K562 (cell line): ENCODE data around the gene AMOTL1. TPM values are rescaled to one million over a fixed set of nuclear protein-coding genes. Genes with fewer than 3 reads are reported as not detected.

Experiments used
- ATF3 ChIP-seq, 2 experiments: fragments of 450-650 bp in 1 of 2; sonication (generic) in 1 of 2; formaldehyde crosslinking in 1 of 2; IDR thresholded peaks in 1 of 2; conservative IDR thresholded peaks in 1 of 2; 2 replicates each; pipeline versions ENCODE4 v1.6.1 to v1.8.1; 2016 to 2023; ENCODE audit warnings: mild to moderate bottlenecking in 2 of 2, moderate library complexity in 2 of 2, inconsistent platforms in 1 of 2, missing genetic modification reagents in 1 of 2
- CEBPG ChIP-seq, 3 experiments: fragments of 200-800 bp in 1 of 3; sonication (Bioruptor generic) in 1 of 3; sonication (generic) in 1 of 3; formaldehyde crosslinking in 1 of 3; IDR thresholded peaks in 2 of 3; conservative IDR thresholded peaks in 1 of 3; 2 replicates each; pipeline versions ENCODE4 v1.6.1 to v1.8.0; 2016 to 2022; ENCODE audit warnings: missing compliant biosample characterization in 2 of 3, missing genetic modification characterization in 2 of 3, mild to moderate bottlenecking in 1 of 3, missing genetic modification reagents in 1 of 3
- FOXO4 ChIP-seq: fragments of 450-650 bp; formaldehyde crosslinking; IDR thresholded peaks from 2 replicates; pipeline ENCODE4 v1.4.0; 2020; ENCODE audit warnings: mild to moderate bottlenecking, moderate library complexity
- NR2C2 ChIP-seq, 2 experiments: fragments of 200-800 bp in 1 of 2; sonication (Bioruptor generic) in 1 of 2; sonication (generic) in 1 of 2; formaldehyde crosslinking in 1 of 2; IDR thresholded peaks; 2 replicates each; pipeline versions ENCODE4 v1.6.1 to v1.8.0; 2016 to 2022; ENCODE audit warnings: mild to moderate bottlenecking in 1 of 2, missing compliant biosample characterization in 1 of 2, missing genetic modification characterization in 1 of 2, missing genetic modification reagents in 1 of 2
- PKNOX1 ChIP-seq: fragments of 450-650 bp; IDR thresholded peaks from 2 replicates; pipeline ENCODE4 v1.6.1; 2016
- PPARD ChIP-seq: fragments of 250-450 bp; sonication (Bioruptor Pico); IDR thresholded peaks from 2 replicates; pipeline ENCODE4 v1.8.0; 2022; ENCODE audit warnings: inconsistent platforms, mild to moderate bottlenecking, moderate library complexity
- PTRF ChIP-seq: fragments of 450-650 bp; IDR thresholded peaks from 2 replicates; pipeline ENCODE4 v1.6.1; 2016; ENCODE audit warnings: mild to moderate bottlenecking, missing genetic modification characterization, missing compliant biosample characterization
- SRSF1 ChIP-seq: fragments of 200-400 bp; formaldehyde crosslinking; IDR thresholded peaks from 2 replicates; pipeline ENCODE4 v1.6.1; 2017; ENCODE audit warnings: mild to moderate bottlenecking, low read depth, low read length, moderate library complexity
- THRAP3 ChIP-seq: fragments of 450-650 bp; IDR thresholded peaks from 2 replicates; pipeline ENCODE4 v1.6.1; 2016; ENCODE audit warnings: mild to moderate bottlenecking, inconsistent platforms, borderline replicate concordance
- TRIM28 ChIP-seq: fragments of 450-650 bp; IDR thresholded peaks from 2 replicates; pipeline ENCODE4 v1.6.1; 2017
- TSHZ1 ChIP-seq: fragments of 250-450 bp; sonication (Bioruptor Pico); IDR thresholded peaks from 2 replicates; pipeline ENCODE4 v1.4.0; 2020; ENCODE audit warnings: mild to moderate bottlenecking, moderate library complexity
- ZNF586 ChIP-seq: fragments of 450-650 bp; formaldehyde crosslinking; conservative IDR thresholded peaks from 2 replicates; pipeline ENCODE4 v1.4.0; 2020; ENCODE audit warnings: mild to moderate bottlenecking, moderate library complexity
- ZNF766 ChIP-seq: fragments of 200-800 bp; sonication (Bioruptor generic); conservative IDR thresholded peaks from 2 replicates; pipeline ENCODE4 v1.6.1; 2016; ENCODE audit warnings: missing genetic modification characterization, missing compliant biosample characterization
- ZNF79 ChIP-seq: fragments of 250-450 bp; sonication (Bioruptor Pico); IDR thresholded peaks from 2 replicates; pipeline ENCODE4 v1.4.0; 2020; ENCODE audit warnings: low read depth, mild to moderate bottlenecking, moderate library complexity
- polyA plus RNA-seq, 8 experiments: library from polyadenylated mRNA; depleted of rRNA in 4 of 8; stranded (reverse) in 5 of 8; unstranded in 3 of 8; fragments of >200 nt; fragmentation: Nextera tagmentation in 2 of 8; fragmentation: Illumina TruSeq in 1 of 8; extraction: Ambion mirVana in 2 of 8; extraction: Trizol in 1 of 8; gene quantifications; 2 replicates each; pipeline versions ENCODE4 v1.2.1 to v1.2.3, GENCODE V29; 2011 to 2014; ENCODE audit warnings: inconsistent platforms in 1 of 8, missing spikeins in 1 of 8
- total RNA-seq, 7 experiments: library from RNA; depleted of rRNA in 6 of 7; stranded (reverse); fragments of >200 nt in 6 of 7; fragmentation: Illumina TruSeq in 2 of 7; extraction: Trizol in 2 of 7; gene quantifications; 2 replicates each; pipeline versions ENCODE4 v1.2.1 to v1.2.3, GENCODE V29; 2011 to 2021; ENCODE audit warnings: low replicate concordance in 1 of 7

Gene AMOTL1
- total and polyA plus RNA-seq, 9 of the 15 experiments (the other 6 are each of a cell fraction or from before 2014, with no cell fraction given), result 4.0 to 35.4 (median 14.0) TPM

- no peak for TF ChIP-seq ATF3 (IDR thresholded peaks at IDR 0.05)
- no peak for TF ChIP-seq ATF3 (CRISPR knock-in tag; conservative IDR thresholded peaks at IDR 0.05)
- TF ChIP-seq TSHZ1, result no peak
- TF ChIP-seq TRIM28, result no peak
- no peak for TF ChIP-seq FOXO4 (CRISPR knock-in tag)
- peak; percentile 97 for TF ChIP-seq PKNOX1
- no peak for TF ChIP-seq PTRF (tag)
- TF ChIP-seq ZNF766 (CRISPR knock-in tag), result peak; percentile 95
- no peak for TF ChIP-seq NR2C2 (CRISPR knock-in tag; IDR thresholded peaks at IDR 0.05)
- peak; percentile 42; the same call in 1 of the 2 replicates for TF ChIP-seq NR2C2 (tag; IDR thresholded peaks at IDR 0.05)
- TF ChIP-seq THRAP3, result no peak
- TF ChIP-seq PPARD, result no peak
- TF ChIP-seq CEBPG (CRISPR knock-in tag; IDR thresholded peaks at IDR 0.05), result no peak
- peak in 1 of 2 experiments; percentile 26; a peak in 1 of 4 replicates for TF ChIP-seq CEBPG (tag; conservative IDR thresholded peaks at IDR 0.05 in 1 of 2, IDR thresholded peaks at IDR 0.05 in 1 of 2)
- no peak for TF ChIP-seq SRSF1
- no peak for TF ChIP-seq ZNF586 (CRISPR knock-in tag)
- peak; percentile 84; the same call in 1 of the 2 replicates for TF ChIP-seq ZNF79 (CRISPR knock-in tag)
Observed at GRCh38 chr11:94750319-94751217, 17.6 kb upstream of the AMOTL1 start (continued).
